ENCODE data around the gene ITGB1BP2.
"Not testable (repeated sequence)": the region's sequence is repeated elsewhere in the genome, so short reads cannot be mapped to it uniquely, and the experiment has no call there.

ITGB1BP2 gene

DNA sequence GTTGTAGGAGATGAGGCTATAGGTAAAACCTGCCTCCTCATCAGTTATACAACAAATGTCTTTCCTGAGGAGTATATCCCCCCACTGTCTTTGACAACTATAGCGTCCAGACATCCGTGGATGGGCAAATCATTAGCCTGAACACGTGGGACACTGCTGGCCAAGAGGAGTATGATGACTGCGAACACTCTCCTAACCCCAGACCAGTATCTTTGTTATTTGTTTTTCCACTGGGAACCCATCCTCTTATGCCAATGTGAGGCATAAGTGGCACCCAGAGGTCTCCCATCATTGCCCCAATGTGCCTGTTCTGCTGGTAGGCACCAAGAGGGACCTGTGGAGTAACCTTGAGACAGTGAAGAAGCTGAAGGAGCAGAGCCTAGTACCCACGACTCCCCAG, 50.9 kb downstream of the ITGB1BP2 start:
- not testable (repeated sequence) for H3K27me3 ChIP-seq (ENCODE audit: control insufficient read depth, insufficient read depth, low read length, poor library complexity, severe bottlenecking); H3K4me1 ChIP-seq (ENCODE audit: control insufficient read depth, insufficient read depth, low read length); H3K36me3 ChIP-seq (ENCODE audit: control insufficient read depth, insufficient read depth, low read length); H3K4me3 ChIP-seq (ENCODE audit: insufficient read depth, low read depth, low read length); H3K27ac ChIP-seq (ENCODE audit: insufficient read depth, low read depth, low read length, poor library complexity, severe bottlenecking); H3K9me3 ChIP-seq (ENCODE audit: control insufficient read depth, low read length)
- 92 to 98% methylated on average over 5 of the region's 5 CpGs for WGBS, 2 experiments
